Measurements from ENCODE around the gene IGF2R.

DNA sequence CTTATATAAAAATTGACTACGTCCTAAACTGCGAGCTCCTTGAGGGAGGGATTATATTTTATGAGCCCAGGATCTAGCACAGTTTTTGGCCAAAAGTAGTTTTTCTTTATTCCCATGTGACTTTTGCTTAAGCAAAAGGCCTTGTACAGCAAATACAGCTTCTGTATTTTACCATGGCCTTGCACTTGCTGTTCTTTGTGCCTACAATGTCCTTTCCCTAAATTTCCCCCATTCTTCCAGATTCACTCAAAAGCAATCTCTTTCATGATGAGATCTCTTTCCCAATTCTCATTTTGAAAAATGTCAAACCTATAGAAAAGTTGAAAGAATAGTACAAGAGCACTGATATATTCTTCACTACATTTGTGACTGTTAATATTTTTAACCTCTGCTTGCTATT lies 4.8 kb upstream of the IGF2R start:
- TF ChIP-seq, protein P1, sequence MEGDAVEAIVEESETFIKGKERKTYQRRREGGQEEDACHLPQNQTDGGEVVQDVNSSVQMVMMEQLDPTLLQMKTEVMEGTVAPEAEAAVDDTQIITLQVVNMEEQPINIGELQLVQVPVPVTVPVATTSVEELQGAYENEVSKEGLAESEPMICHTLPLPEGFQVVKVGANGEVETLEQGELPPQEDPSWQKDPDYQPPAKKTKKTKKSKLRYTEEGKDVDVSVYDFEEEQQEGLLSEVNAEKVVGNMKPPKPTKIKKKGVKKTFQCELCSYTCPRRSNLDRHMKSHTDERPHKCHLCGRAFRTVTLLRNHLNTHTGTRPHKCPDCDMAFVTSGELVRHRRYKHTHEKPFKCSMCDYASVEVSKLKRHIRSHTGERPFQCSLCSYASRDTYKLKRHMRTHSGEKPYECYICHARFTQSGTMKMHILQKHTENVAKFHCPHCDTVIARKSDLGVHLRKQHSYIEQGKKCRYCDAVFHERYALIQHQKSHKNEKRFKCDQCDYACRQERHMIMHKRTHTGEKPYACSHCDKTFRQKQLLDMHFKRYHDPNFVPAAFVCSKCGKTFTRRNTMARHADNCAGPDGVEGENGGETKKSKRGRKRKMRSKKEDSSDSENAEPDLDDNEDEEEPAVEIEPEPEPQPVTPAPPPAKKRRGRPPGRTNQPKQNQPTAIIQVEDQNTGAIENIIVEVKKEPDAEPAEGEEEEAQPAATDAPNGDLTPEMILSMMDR (IDR thresholded peaks at IDR 0.05): no peak
- no peak for TF ChIP-seq POLR2A (IDR thresholded peaks at IDR 0.05)

Data from esophagus squamous epithelium (tissue), 4 donors.